Activated CD8-positive, alpha-beta memory T cell treated with anti-CD3 and anti-CD28 coated beads, Interleukin-2, amount 10 ng/mL, durations not matched to agents 7 days and 5 days (primary cell): ENCODE results near the gene PLCZ1. TPM values are rescaled to one million over a fixed set of nuclear protein-coding genes. Genes with fewer than 3 reads are reported as not detected.
"Not testable (repeated sequence)": the region's sequence is repeated elsewhere in the genome, so short reads cannot be mapped to it uniquely, and the experiment has no call there.

ENCODE experiments used
- ATAC-seq: fragments of 150-1000 bp; cut with Tn5 transposase; one replicate; pipeline ENCODE4 v1.10.0; 2021; ENCODE audit warnings: moderate library complexity
- CTCF ChIA-PET: fragments of 350-600 bp; sonication (Branson Sonifier 250); formaldehyde crosslinking; loops from one replicate; lab custom pipeline; 2021; ENCODE audit warnings: antibody characterized with exemption; lab: Charles Lee
- DNase-seq: peaks from one replicate; pipeline ENCODE4 v3.0.0-alpha.2; 2020
- H3K27ac Mint-ChIP-seq: one replicate; pipeline ENCODE4 v1.8.0; 2021; ENCODE audit warnings: mild to moderate bottlenecking, mixed read lengths
- H3K27me3 Mint-ChIP-seq: one replicate; pipeline ENCODE4 v1.8.0; 2021; ENCODE audit warnings: mixed read lengths
- H3K36me3 Mint-ChIP-seq: one replicate; pipeline ENCODE4 v1.8.0; 2021; ENCODE audit warnings: mild to moderate bottlenecking, mixed read lengths
- H3K4me1 Mint-ChIP-seq: one replicate; pipeline ENCODE4 v1.8.0; 2021; ENCODE audit warnings: mixed read lengths
- H3K4me3 Mint-ChIP-seq: one replicate; pipeline ENCODE4 v1.8.0; 2021; ENCODE audit warnings: mild to moderate bottlenecking, moderate library complexity, mixed read lengths
- H3K9me3 Mint-ChIP-seq: one replicate; pipeline ENCODE4 v1.8.0; 2022; ENCODE audit warnings: low read depth, mixed read lengths
- total RNA-seq, 2 experiments: library from RNA; stranded (reverse); gene quantifications; one replicate each; pipeline ENCODE4 v1.2.3, GENCODE V29; 2021

Gene PLCZ1, protein sequence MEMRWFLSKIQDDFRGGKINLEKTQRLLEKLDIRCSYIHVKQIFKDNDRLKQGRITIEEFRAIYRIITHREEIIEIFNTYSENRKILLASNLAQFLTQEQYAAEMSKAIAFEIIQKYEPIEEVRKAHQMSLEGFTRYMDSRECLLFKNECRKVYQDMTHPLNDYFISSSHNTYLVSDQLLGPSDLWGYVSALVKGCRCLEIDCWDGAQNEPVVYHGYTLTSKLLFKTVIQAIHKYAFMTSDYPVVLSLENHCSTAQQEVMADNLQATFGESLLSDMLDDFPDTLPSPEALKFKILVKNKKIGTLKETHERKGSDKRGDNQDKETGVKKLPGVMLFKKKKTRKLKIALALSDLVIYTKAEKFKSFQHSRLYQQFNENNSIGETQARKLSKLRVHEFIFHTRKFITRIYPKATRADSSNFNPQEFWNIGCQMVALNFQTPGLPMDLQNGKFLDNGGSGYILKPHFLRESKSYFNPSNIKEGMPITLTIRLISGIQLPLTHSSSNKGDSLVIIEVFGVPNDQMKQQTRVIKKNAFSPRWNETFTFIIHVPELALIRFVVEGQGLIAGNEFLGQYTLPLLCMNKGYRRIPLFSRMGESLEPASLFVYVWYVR
- not detected for total RNA-seq

- Mint-ChIP-seq H3K4me1 (no peaks in the 10 kb centered on the region), H3K9me3 (peaks cover 8% of the 10 kb centered on the region), H3K4me3 (no peak within 1 kb of the TSS), H3K27ac (no peak within 1 kb of the TSS), H3K27me3 (no peaks in the 10 kb centered on the region), H3K36me3 (no peaks in the 10 kb centered on the region)
- DNase-seq, result no peak
- no peak for ATAC-seq
- CTCF ChIA-PET, result no interaction called here
Measured at GRCh38 chr12:18737819-18738218, at the start of gene PLCZ1, which contains the start of gene CAPZA3. TSS of gene PLCZ1 (minus strand) at chr12:18738012. CDS start at chr12:18737371, 641 bp downstream. TSS of gene CAPZA3 (plus strand) at chr12:18738119. CDS start at chr12:18738269, 150 bp downstream.

GRCh38 chr12:18785465-18785864, 47.7 kb upstream of the PLCZ1 start:
- H3K9me3 Mint-ChIP-seq, ATAC-seq: not testable (repeated sequence)

GRCh38 chr12:18782827-18783226, 45.0 kb upstream of the PLCZ1 start:
- H3K4me1 Mint-ChIP-seq, result no peaks in the 10 kb centered on the region
- ATAC-seq, result no peak
- H3K9me3 Mint-ChIP-seq, result no peaks in the 10 kb centered on the region
- CTCF ChIA-PET, result no interaction called here
- no peak overlapping the region for H3K4me3 Mint-ChIP-seq
- H3K27me3 Mint-ChIP-seq, result no peaks in the 10 kb centered on the region
- H3K27ac Mint-ChIP-seq, result no peak overlapping the region
- no peak for DNase-seq
- no peaks in the 10 kb centered on the region for H3K36me3 Mint-ChIP-seq

More at GRCh38 chr12:18785465-18785864, 47.7 kb upstream of the PLCZ1 start:
- H3K27ac Mint-ChIP-seq, H3K27me3 Mint-ChIP-seq, CTCF ChIA-PET, H3K4me3 Mint-ChIP-seq, DNase-seq, H3K4me1 Mint-ChIP-seq, H3K36me3 Mint-ChIP-seq: not testable (repeated sequence)

DNA sequence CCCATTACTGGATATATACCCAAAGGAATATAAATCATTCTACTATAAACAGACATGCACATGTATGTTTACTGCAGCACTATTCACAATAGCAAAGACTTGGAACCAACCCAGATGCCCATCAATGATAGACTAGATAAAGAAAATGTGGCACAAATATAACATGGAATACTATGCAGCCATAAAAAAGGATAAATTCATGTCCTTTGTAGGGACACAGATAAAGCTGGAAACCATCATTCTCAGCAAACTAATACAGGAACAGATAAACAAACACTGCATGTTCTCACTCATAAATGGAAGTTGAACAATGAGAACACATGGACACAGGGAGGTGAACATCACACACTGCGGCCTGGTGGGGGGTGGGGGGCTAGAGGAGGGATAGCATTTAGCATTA, 28.7 kb upstream of the PLCZ1 start:
- H3K4me1 Mint-ChIP-seq, H3K9me3 Mint-ChIP-seq, H3K27me3 Mint-ChIP-seq, H3K36me3 Mint-ChIP-seq, ATAC-seq, H3K4me3 Mint-ChIP-seq, CTCF ChIA-PET, H3K27ac Mint-ChIP-seq, DNase-seq: not testable (repeated sequence)

- Mint-ChIP-seq H3K4me1 (no peaks in the 10 kb centered on the region), H3K4me3 (no peak overlapping the region)
Measured at GRCh38 chr12:18755341-18755740, 17.5 kb upstream of the PLCZ1 start.

GRCh38 chr12:18754124-18754707, 16.4 kb upstream of the PLCZ1 start:
- Mint-ChIP-seq H3K4me1 (no peaks in the 10 kb centered on the region), H3K27me3 (no peaks in the 10 kb centered on the region), H3K4me3 (no peak overlapping the region), H3K27ac (no peak overlapping the region), H3K36me3 (no peaks in the 10 kb centered on the region), H3K9me3 (no peaks in the 10 kb centered on the region)
- DNase-seq (no peak), ATAC-seq (no peak)
- CTCF ChIA-PET, result no interaction called here

More at GRCh38 chr12:18755341-18755740, 17.5 kb upstream of the PLCZ1 start:
- ATAC-seq (no peak), DNase-seq (no peak)
- H3K9me3 Mint-ChIP-seq, result no peaks in the 10 kb centered on the region
- H3K27ac Mint-ChIP-seq, result no peak overlapping the region
- no peaks in the 10 kb centered on the region for H3K27me3 Mint-ChIP-seq
- CTCF ChIA-PET, result no interaction called here
- H3K36me3 Mint-ChIP-seq, result no peaks in the 10 kb centered on the region

- no peaks in the 10 kb centered on the region for H3K9me3 Mint-ChIP-seq
- no peak overlapping the region for H3K27ac Mint-ChIP-seq
- ATAC-seq (no peak), DNase-seq (no peak)
- no peaks in the 10 kb centered on the region for H3K4me1 Mint-ChIP-seq
- H3K36me3 Mint-ChIP-seq, result no peaks in the 10 kb centered on the region
- no peaks in the 10 kb centered on the region for H3K27me3 Mint-ChIP-seq
- CTCF ChIA-PET, result no interaction called here
- no peak overlapping the region for H3K4me3 Mint-ChIP-seq
Measured at GRCh38 chr12:18753481-18754123, 15.8 kb upstream of the PLCZ1 start.

- DNase-seq (no peak), ATAC-seq (no peak)
- Mint-ChIP-seq H3K4me1 (no peaks in the 10 kb centered on the region), H3K9me3 (no peaks in the 10 kb centered on the region), H3K36me3 (no peaks in the 10 kb centered on the region), H3K4me3 (no peak overlapping the region), H3K27ac (no peak overlapping the region), H3K27me3 (no peaks in the 10 kb centered on the region)
- CTCF ChIA-PET, result no interaction called here
Measured at GRCh38 chr12:18752947-18753346, 15.1 kb upstream of the PLCZ1 start.

DNA sequence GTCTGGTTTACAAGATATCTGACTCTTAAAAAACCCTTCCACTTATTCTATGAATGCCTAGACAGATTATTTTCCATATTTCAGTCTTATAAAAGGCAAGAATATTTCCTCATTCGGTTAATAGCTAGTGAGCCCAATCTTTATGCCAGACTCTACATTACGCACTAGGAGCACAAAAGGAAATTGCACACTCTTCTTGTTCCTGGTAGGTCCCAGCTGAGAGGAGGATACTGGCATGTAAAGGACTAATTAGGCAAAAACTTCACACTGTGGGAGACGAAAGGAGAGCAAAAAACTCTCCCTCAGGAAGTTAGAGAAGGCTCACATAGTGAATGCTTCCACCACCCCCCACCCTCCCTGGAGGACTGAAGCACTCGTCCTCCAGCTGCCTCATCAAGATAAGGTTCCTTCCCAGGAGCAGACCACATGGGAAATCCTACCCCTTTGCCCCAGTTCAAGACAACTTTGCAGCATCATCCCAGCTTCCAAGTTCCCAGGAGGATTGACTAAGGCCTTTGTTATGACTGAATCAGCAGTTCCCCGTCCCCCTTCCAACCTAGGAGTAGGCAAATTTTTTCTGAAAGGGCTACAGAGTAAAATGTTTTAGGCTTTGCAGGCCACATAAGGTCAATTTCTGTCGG, 14.6 kb upstream of the PLCZ1 start:
- ATAC-seq (no peak), DNase-seq (no peak)
- CTCF ChIA-PET, result no interaction called here
- no peaks in the 10 kb centered on the region for H3K4me1 Mint-ChIP-seq
- no peak overlapping the region for H3K27ac Mint-ChIP-seq
- no peak overlapping the region for H3K4me3 Mint-ChIP-seq
- no peaks in the 10 kb centered on the region for H3K9me3 Mint-ChIP-seq
- H3K36me3 Mint-ChIP-seq, result no peaks in the 10 kb centered on the region
- no peaks in the 10 kb centered on the region for H3K27me3 Mint-ChIP-seq

GRCh38 chr12:18751866-18752265, 14.1 kb upstream of the PLCZ1 start:
- H3K27ac Mint-ChIP-seq, result no peak overlapping the region
- H3K4me3 Mint-ChIP-seq, result no peak overlapping the region
- DNase-seq (no peak), ATAC-seq (no peak)
- CTCF ChIA-PET, result no interaction called here
- H3K4me1 Mint-ChIP-seq, result no peaks in the 10 kb centered on the region
- H3K27me3 Mint-ChIP-seq, result no peaks in the 10 kb centered on the region
- H3K36me3 Mint-ChIP-seq, result no peaks in the 10 kb centered on the region
- H3K9me3 Mint-ChIP-seq, result peaks cover 2% of the 10 kb centered on the region

DNA sequence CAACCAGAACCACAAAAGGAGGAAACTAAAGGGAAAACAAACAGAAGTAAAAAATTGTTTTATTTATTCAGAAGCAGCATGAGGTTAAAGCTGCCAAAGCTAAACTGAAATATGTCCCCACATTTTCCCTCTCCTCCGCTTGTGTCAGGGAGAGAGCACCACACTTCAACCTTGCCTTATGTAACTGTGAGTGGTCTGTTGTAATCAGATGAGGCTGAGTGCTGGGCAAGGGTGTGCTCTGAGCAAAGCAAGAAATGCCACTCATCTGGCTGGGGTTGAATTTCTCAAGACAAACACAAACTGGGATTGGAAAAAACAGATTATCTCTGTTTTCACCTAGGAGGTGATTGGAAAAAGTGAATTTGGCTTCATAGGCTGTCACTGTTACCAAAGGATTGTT, 12.3 kb upstream of the PLCZ1 start:
- no peak overlapping the region for H3K27ac Mint-ChIP-seq
- H3K36me3 Mint-ChIP-seq, result no peaks in the 10 kb centered on the region
- DNase-seq (no peak), ATAC-seq (no peak)
- no peaks in the 10 kb centered on the region for H3K4me1 Mint-ChIP-seq
- CTCF ChIA-PET, result no interaction called here
- no peaks in the 10 kb centered on the region for H3K27me3 Mint-ChIP-seq
- peaks cover 2% of the 10 kb centered on the region for H3K9me3 Mint-ChIP-seq
- H3K4me3 Mint-ChIP-seq, result no peak overlapping the region

DNA sequence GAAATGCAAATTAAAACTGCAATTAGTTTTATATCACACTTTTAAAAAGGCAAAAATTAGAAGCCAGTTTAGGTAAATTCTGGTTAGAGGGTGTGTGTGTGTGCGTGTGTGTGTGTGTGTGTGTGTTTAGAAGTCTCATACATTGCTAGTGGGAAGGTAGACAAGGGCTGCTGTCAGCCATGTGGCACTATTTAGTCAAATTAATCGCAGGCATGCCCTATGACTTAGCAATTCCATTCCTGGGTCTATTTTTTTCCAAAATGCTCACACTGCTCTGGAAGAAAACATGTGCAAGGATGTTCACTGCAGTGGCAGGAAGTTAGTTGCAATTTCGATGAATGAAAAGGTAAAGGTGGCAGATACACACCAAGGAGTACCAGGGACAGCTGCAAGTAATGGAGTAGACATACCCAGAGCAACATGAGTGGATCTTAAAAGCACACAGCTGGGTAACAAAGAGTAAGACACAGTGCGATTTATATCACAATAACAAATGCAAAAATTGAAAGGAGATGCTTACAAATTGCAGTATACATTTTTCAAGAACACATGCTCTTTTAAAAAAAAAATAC, 11.7 kb upstream of the PLCZ1 start:
- Mint-ChIP-seq H3K27ac (no peak overlapping the region), H3K36me3 (no peaks in the 10 kb centered on the region)
- CTCF ChIA-PET, result no interaction called here

GRCh38 chr12:18747895-18748294, 10.1 kb upstream of the PLCZ1 start:
- no peak for DNase-seq
- H3K4me1 Mint-ChIP-seq, result no peaks in the 10 kb centered on the region
- H3K27me3 Mint-ChIP-seq, result no peaks in the 10 kb centered on the region
- H3K4me3 Mint-ChIP-seq, result no peak overlapping the region
- ATAC-seq, result no peak
- no peaks in the 10 kb centered on the region for H3K36me3 Mint-ChIP-seq
- H3K9me3 Mint-ChIP-seq, result peaks cover 7% of the 10 kb centered on the region
- H3K27ac Mint-ChIP-seq, result no peak overlapping the region
- CTCF ChIA-PET, result no interaction called here

More for the DNA sequence above, 11.7 kb upstream of the PLCZ1 start:
- Mint-ChIP-seq H3K4me3 (no peak overlapping the region), H3K27me3 (no peaks in the 10 kb centered on the region), H3K4me1 (no peaks in the 10 kb centered on the region), H3K9me3 (peaks cover 2% of the 10 kb centered on the region)
- DNase-seq (no peak), ATAC-seq (no peak)
